HepG2 (cell line): ENCODE measurements around the gene DLG4. TPM values are rescaled to one million over a fixed set of nuclear protein-coding genes. Genes with fewer than 3 reads are reported as not detected.
A peak's percentile ranks its signal among the peaks of the same experiment; 100 is the strongest.

Source experiments
- AGO1 ChIP-seq: fragments of 200-400 bp; formaldehyde crosslinking; IDR thresholded peaks from 2 replicates; pipeline ENCODE4 v1.6.1; 2017; ENCODE audit warnings: mild to moderate bottlenecking, low read depth, low read length, moderate library complexity; ENCODE audit not compliant: poor library complexity, severe bottlenecking
- CCDC6 ChIP-seq: sonication (generic); formaldehyde crosslinking; IDR thresholded peaks from 2 replicates; pipeline ENCODE4 v1.8.1; 2022; ENCODE audit warnings: mild to moderate bottlenecking, missing genetic modification reagents, moderate library complexity
- DNMT3B ChIP-seq: conservative IDR thresholded peaks from 2 replicates; pipeline ENCODE4 v1.6.1; 2016; ENCODE audit warnings: missing biosample characterization, control low read depth
- FIP1L1 ChIP-seq: fragments of 200-400 bp; formaldehyde crosslinking; IDR thresholded peaks from 2 replicates; pipeline ENCODE4 v1.6.1; 2018; ENCODE audit warnings: low read depth, mild to moderate bottlenecking, low read length, moderate library complexity, borderline replicate concordance; ENCODE audit not compliant: insufficient read depth
- GATA4 ChIP-seq: sonication (generic); IDR thresholded peaks from 2 replicates; pipeline ENCODE4 v1.6.1; 2016; ENCODE audit warnings: antibody characterized with exemption, low read depth, borderline replicate concordance
- HOXA7 ChIP-seq: sonication (generic); formaldehyde crosslinking; IDR thresholded peaks from 2 replicates; pipeline ENCODE4 v1.8.1; 2022; ENCODE audit warnings: mild to moderate bottlenecking, missing genetic modification reagents, moderate library complexity
- ISL2 ChIP-seq: sonication (generic); formaldehyde crosslinking; IDR thresholded peaks from 2 replicates; pipeline ENCODE4 v1.5.0; 2020; ENCODE audit warnings: missing genetic modification reagents
- KLF6 ChIP-seq: IDR thresholded peaks from 2 replicates; pipeline ENCODE4 v1.8.0; 2016; ENCODE audit warnings: missing biosample characterization, missing genetic modification reagents
- SALL2 ChIP-seq: sonication (generic); formaldehyde crosslinking; IDR thresholded peaks from 2 replicates; pipeline ENCODE4 v1.8.1; 2023; ENCODE audit warnings: mild to moderate bottlenecking, missing genetic modification reagents, inconsistent platforms
- ZBTB10 ChIP-seq: sonication (generic); formaldehyde crosslinking; IDR thresholded peaks from 2 replicates; pipeline ENCODE4 v1.4.0; 2020; ENCODE audit warnings: missing genetic modification reagents, borderline replicate concordance
- ZBTB49 ChIP-seq: sonication (generic); formaldehyde crosslinking; IDR thresholded peaks from 2 replicates; pipeline ENCODE4 v1.4.0; 2020; ENCODE audit warnings: missing genetic modification reagents, borderline replicate concordance
- ZMYM2 ChIP-seq: sonication (generic); formaldehyde crosslinking; IDR thresholded peaks from 2 replicates; pipeline ENCODE4 v1.8.0; 2022; ENCODE audit warnings: mild to moderate bottlenecking, missing genetic modification reagents
- ZNF225 ChIP-seq: sonication (generic); formaldehyde crosslinking; IDR thresholded peaks from 2 replicates; pipeline ENCODE4 v1.4.0; 2020; ENCODE audit warnings: mild to moderate bottlenecking, missing genetic modification reagents
- ZNF44 ChIP-seq: sonication (generic); formaldehyde crosslinking; IDR thresholded peaks from 2 replicates; pipeline ENCODE4 v1.5.1; 2020; ENCODE audit warnings: mild to moderate bottlenecking, missing genetic modification reagents
- ZNF589 ChIP-seq: sonication (generic); formaldehyde crosslinking; conservative IDR thresholded peaks from 2 replicates; pipeline ENCODE4 v1.8.0; 2022; ENCODE audit warnings: mild to moderate bottlenecking, moderate library complexity, missing genetic modification reagents
- ZNF710 ChIP-seq: sonication (generic); formaldehyde crosslinking; IDR thresholded peaks from 2 replicates; pipeline ENCODE4 v1.5.0; 2020; ENCODE audit warnings: mild to moderate bottlenecking, missing genetic modification reagents, borderline replicate concordance
- ZNF720 ChIP-seq: sonication (generic); formaldehyde crosslinking; IDR thresholded peaks from 2 replicates; pipeline ENCODE4 v1.4.0; 2020; ENCODE audit warnings: missing genetic modification reagents
- ZNF749 ChIP-seq: sonication (generic); formaldehyde crosslinking; IDR thresholded peaks from 2 replicates; pipeline ENCODE4 v1.8.0; 2022; ENCODE audit warnings: mild to moderate bottlenecking, missing genetic modification reagents, moderate library complexity, borderline replicate concordance
- ZSCAN5A ChIP-seq: sonication (generic); formaldehyde crosslinking; IDR thresholded peaks from 2 replicates; pipeline ENCODE4 v1.8.0; 2022; ENCODE audit warnings: mild to moderate bottlenecking, missing genetic modification reagents, borderline replicate concordance
- polyA plus RNA-seq, 8 experiments: library from polyadenylated mRNA; depleted of rRNA in 3 of 8; stranded (reverse) in 7 of 8; unstranded in 1 of 8; fragments of >200 nt; fragmentation: Illumina TruSeq in 4 of 8; extraction: Trizol in 4 of 8; gene quantifications; 2 replicates each; pipeline versions ENCODE4 v1.2.1 to v1.2.3, GENCODE V29; 2011 to 2016; ENCODE audit warnings: low read depth in 4 of 8, missing spikeins in 1 of 8, mixed read lengths in 1 of 8; ENCODE audit not compliant: insufficient read depth in 1 of 8
- total RNA-seq, 5 experiments: library from RNA; depleted of rRNA; stranded (reverse); fragments of >200 nt; fragmentation: Illumina TruSeq; extraction: Trizol; gene quantifications; 2 replicates each; pipeline ENCODE4 v1.2.3, GENCODE V29; 2016; ENCODE audit warnings: low read depth in 1 of 5

Gene DLG4
- total and polyA plus RNA-seq, 2 of the 13 experiments (the other 11 are each of a cell fraction or from before 2014, with no cell fraction given) = 0.71 to 4.3 TPM

GRCh38 chr17:7177191-7177953 is 42.3 kb downstream of the DLG4 start (continued):
- TF ChIP-seq ZBTB10 (CRISPR knock-in tag) = no peak
- TF ChIP-seq GATA4 = no peak
- TF ChIP-seq ZNF720 (CRISPR knock-in tag) = no peak
- no peak for TF ChIP-seq FIP1L1
- TF ChIP-seq ISL2 (CRISPR knock-in tag) = no peak
- TF ChIP-seq HOXA7 (CRISPR knock-in tag) = no peak
- TF ChIP-seq ZNF749 (CRISPR knock-in tag) = no peak
- no peak for TF ChIP-seq ZNF44 (CRISPR knock-in tag)
- no peak for TF ChIP-seq KLF6 (CRISPR knock-in tag)
- no peak for TF ChIP-seq ZNF589
- no peak for TF ChIP-seq ZNF225 (CRISPR knock-in tag)
- peak; percentile 72; the same call in 1 of the 2 replicates for TF ChIP-seq ZNF710 (CRISPR knock-in tag)
- TF ChIP-seq ZSCAN5A (CRISPR knock-in tag) = no peak
- TF ChIP-seq ZMYM2 = no peak
- TF ChIP-seq AGO1 = no peak
- no peak; the same call in 1 of the 2 replicates for TF ChIP-seq SALL2 (CRISPR knock-in tag)
- TF ChIP-seq ZBTB49 (CRISPR knock-in tag) = no peak
- TF ChIP-seq DNMT3B (CRISPR knock-in tag) = no peak
- peak; percentile 39 for TF ChIP-seq CCDC6 (CRISPR knock-in tag)
